Measurements from ENCODE around the gene SLCO2A1.

The SLCO2A1 gene

DNA sequence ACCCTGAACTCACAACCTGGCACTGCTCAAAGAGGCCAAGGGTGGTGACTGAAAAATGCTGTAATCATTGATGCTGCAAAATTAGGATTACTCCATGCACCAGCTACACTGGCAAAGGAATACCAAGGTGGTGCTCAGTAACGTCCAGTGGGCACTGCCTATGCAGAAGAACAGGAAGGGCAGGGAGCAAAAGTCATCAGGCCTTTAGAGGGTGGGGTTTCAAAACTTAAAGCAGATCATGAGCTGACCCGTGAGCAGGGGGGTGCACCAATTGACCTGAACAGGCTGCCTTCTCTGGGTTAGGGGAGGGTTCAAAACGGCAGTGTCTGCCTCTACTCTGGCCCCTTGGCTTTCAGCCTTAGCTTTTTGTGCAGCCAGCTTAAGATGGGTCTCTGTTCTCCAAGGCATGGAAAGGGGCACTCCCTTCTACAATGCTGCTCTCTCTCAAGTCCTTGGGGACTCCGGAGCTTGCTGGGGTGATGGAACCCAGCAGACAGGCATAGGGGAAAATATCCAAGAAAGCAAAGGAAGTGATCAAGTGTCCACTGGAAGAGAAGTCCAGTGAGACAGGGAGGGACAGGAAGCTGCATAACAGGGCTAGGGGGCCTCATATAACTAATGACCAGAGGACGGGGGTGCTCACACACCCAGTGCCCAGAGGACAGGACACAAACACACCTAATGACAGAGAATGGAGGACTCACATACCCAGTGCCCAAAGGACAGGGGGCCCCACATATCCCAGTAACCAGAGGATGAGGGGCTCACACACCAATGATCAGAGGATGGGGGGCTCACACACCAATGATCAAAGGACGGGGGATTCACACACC is 145.5 kb downstream of the SLCO2A1 start:
- no peak for DNase-seq (ENCODE audit: low read depth)

GRCh38 chr3:133883641-133884040 is 146.1 kb downstream of the SLCO2A1 start:
- no peak for DNase-seq (ENCODE audit: low read depth)

DNA sequence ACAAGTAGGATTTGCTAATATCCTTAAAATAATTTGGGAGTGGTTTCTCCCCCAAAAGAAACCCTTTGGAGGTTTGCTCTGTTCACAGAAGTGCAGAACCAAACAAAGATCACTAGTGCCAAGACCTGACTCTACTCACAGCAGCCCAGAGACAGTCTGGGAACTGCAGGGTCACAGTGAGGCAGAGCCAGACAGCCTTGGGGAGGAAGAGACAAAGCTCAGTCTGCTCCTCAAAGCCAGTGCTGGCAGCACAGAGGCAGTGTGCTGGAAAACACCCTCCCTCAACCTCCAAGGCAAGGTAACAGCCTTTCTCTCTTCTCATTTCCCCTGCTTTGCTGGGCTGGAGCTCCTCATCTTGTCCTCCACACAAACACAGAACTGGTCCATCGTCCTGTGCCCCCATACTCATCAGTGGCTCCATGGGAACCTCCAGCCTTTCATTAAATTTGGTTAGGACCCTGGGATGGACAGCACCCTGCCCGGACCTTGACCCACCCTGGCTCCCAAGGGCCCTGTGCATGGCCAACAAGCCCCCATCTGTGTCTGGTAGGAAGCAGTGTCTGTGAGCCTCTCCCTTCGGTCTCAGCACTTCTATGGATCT is 146.6 kb downstream of the SLCO2A1 start:
- DNase-seq (ENCODE audit: low read depth) = no peak

DNA sequence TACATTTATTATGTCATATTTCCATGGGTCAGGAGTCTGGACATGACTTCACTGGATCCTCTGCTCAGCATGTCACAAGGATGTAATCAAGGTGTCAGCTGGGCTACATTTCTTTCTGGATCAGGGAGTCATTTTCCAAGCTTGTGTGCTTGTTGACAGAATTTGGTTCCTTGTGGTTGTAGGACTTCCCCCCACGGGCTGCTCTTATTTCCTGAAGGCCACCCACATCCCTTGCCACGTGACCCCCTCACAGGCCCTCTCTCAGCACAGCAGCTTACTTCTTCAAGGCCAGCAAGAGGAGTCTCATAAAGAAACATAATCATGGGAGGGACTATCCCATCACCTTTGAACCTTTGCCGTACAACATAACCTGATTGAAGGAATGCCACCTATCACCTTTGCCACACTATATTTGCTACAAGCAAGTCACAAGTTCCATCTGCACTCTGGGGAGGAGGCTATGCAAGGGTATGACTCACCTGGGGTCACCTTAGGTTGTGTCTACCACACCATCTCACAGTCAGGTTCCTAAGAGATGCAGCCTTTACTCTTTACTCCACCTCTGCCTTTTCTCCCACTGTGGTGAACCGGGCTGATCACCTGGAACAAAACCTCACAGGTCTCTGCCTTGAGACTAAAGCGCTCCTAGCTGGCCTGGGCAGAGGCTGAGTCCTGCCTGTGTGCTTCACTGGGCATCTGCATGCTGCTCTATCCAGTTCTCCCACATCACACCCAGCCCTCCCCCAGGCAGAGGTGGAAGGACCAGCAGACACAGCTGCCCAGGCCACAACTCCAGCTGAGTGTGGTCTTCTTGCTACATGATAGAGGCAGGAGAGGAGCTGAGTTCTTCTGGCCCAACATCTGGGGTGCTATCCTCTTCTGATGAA is 147.5 kb downstream of the SLCO2A1 start:
- no peak for DNase-seq (ENCODE audit: low read depth)

DNA sequence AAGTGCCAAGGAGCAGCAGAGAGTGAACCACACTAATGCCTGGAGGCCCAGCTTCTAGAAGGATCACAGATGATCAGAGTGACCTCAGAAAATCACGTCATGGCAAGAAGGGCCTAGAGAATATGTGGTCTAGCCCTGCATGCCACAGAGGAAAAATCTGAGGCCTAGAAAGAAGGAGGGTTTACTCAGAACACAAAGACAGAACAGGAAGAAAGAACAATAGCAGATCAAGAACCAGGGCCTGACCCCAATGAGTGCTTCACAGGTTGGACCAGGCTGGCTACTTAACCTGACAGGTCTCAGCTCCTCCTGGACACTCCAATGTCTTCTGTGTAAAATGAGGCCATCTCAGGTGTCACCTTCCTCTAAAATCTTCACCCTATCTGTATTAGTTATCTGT is 148.2 kb downstream of the SLCO2A1 start:
- no peak for DNase-seq (ENCODE audit: low read depth)

DNA sequence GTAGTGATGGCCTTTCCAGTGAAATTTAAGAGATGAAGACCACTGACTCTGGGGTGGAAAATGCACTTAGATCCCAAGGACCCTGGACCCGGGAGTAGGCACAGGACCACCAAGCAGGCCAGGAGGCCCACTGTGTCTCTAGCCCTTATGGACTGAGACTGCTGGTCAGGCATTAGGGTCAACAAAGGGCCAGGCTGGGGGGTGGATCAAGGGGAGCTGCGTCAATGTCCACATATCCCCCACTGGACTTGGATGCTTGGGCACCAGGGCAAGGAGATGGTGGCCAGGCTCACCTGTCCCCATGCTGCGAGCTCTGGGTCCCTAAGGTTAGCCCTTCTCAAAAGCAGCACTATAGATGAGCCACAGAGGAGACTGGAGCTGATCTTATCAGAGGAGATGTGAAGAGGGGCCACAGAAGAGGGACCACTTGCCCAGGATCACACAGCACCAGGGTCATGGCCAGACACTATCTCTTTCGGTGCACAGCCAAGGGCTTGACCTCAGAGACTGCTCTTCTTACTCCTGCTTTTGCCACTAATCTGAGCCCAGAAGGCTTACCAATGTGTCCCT is 148.8 kb downstream of the SLCO2A1 start:
- no peak for DNase-seq (ENCODE audit: low read depth)

GRCh38 chr3:133880287-133880686 is 149.4 kb downstream of the SLCO2A1 start:
- DNase-seq (ENCODE audit: low read depth) = no peak

DNA sequence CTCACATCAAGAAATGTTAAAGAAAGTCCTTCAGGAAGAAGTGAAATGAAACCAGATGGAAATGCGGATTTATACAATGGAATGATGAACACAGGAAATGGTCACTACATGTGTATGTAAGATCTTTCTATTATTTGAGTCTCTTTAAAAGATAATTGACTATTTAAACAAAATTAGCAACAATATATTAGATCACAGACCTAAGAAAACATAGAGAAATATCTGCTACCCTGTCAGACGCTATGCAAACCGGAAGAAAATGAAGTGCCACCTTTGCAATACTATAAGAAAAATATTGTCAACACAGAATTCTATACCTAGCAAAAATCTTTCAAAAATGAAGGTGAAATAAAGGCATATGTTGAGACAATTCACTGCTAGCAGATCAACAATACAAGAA is 151.2 kb downstream of the SLCO2A1 start:
- no peak for DNase-seq (ENCODE audit: low read depth)

Data from amniotic epithelial cell (primary cell).